GM19035 (cell line): ENCODE results near the gene CEP131.

Source experiments
- ATAC-seq: cut with Tn5 transposase; IDR thresholded peaks from one replicate; pipeline ENCODE4 v1.9.1; 2021; ENCODE audit not compliant: unreplicated experiment

The CEP131 gene

DNA sequence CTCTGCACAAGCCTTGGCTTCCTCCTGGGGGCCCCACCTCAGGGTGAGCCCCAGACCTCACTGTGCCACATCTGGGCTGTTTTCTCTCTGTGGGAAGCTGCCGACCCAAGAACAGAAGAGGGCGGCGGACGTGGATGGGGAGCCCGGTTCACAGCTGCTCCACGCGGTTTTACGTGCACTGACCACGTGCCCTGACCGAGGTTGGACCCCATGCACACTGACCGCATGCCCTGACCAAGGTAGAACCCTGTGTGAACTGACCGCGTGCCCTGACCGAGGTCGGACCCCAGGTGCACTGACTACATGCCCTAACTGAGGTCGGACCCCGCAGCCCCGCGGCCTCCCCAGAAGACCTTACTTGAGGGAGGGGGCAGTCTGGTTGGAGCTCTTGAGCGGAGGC lies 19.6 kb downstream of the CEP131 start:
- no peak for ATAC-seq

DNA sequence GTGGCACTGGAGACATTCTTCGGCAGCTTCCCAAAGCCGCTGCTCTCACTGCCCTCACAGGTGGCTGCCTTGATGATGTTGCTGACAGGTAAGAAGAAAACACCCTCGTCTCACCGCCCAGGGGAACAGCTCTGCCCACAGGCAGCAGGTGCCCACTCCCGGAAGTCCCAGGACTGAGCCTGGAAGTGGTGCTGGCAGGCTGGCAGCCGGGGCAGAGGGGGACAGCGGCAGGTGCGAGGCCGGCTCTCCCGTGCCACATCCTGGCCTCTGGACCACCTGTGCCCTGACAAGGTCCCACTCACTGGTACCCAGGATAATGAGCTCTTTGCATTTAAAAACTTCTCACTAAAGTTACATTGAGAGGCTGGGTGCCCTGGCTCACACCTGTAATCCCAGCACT lies 20.4 kb downstream of the CEP131 start:
- ATAC-seq: no peak

DNA sequence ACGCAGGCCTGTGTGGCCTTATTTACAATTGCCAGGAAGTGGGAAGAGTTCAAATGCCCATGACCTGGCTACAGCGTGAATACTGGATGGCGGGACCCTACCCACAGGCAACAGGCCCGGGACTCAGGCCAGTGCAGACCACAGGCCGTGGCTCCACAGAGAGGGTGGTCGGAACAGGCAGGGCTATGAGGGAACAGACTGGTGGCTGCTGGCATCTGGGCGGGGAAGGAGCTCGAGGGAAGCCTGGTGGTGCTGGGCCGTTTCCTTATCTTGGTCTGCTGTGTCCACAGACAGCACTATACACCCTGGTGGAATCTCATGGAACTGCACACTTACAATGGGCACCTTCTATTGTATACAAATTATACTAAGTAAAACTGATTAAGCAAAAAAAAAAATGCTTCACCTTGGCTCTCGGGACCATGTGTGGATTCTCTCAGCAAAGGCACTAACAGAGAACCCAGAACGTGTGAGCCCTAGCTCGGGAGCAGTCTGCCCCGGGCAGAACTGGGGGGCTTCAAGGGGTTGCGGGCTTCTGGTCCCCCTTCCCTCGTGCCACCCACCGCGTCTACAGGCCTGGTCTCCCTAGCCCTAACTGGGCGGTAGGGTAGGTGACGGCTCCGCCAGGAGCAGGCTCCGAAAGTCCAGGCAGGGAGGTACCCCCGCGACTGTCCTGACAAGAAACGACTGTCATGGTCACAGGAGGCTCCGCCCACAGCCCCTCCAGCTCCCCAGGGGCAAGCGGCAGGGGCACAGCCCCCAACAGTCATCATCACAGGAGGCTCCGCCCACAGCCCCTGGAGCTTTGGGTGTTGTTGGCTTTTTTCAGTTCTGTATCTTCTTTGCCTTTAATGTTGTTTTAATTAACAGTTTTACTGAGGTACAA lies 21.8 kb downstream of the CEP131 start:
- no peak for ATAC-seq

DNA sequence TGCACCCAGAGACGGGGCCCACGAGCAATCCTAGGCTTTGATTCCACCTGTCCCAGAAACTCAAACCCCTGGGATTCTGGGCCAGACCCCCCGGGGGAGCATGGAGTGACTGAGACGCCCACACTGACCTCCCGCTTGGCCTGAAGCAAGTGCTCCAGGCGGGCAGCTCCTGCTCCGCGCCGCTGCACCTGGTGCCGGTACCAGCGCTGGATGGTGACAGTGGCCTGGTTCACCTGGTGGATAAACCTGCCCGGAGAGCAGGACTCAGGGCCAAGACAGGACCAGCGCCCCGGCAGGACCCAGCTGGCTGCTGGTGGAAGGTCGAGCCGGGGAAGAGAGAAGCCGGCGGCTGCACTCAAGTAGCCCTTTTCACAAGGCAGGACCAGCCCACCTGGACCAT lies 22.6 kb downstream of the CEP131 start:
- ATAC-seq: no peak

DNA sequence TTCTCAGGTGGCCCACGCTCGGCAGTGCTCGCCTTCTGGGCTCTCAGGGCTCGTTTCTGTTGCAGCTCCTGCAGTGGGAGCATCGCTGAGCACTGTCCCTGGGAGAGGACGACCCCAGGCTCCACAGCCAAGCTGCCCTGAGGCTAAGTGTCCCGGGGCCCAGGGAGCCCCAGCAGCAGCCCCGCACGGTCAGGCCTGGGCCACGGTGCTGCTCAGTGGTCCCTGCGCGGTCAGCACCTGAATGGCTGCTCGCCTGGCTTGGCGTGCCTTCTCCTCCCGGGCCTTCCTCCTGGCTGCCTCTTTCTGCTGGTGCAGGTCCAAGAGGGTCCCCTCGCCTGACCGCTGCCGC lies 23.3 kb downstream of the CEP131 start:
- no peak for ATAC-seq

DNA sequence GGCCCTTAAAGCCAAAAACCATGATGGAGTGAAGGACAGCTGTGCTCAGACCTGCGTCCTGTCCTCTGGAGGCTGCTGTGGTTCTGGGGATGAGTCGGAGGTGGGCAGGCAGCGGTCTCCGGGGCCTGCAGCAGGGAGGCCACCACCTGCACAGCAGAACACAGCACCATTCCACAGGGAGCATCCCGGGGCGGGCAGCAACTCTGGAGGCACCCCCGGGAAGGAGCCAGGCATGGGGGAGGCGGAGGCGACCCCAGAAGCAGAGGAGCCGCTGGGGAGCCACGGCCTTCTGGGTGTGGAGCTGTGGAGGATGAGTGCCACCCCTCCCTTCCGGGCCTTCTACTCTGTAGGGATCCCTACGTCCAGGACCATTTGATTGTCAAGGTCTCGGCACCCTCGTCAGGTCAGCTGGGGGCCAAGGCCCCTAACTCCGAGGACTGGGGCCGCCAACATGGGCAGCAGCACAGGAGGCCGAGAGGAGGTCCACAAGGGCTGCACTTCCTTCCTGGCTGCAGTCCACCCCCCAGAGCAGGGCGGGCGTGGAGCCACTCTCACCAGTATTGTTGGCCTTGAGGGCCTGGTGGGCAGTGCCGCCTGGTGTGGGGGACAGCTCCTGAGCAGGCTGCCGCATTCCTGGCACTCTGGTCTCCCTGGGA lies 23.8 kb downstream of the CEP131 start:
- ATAC-seq: no peak

DNA sequence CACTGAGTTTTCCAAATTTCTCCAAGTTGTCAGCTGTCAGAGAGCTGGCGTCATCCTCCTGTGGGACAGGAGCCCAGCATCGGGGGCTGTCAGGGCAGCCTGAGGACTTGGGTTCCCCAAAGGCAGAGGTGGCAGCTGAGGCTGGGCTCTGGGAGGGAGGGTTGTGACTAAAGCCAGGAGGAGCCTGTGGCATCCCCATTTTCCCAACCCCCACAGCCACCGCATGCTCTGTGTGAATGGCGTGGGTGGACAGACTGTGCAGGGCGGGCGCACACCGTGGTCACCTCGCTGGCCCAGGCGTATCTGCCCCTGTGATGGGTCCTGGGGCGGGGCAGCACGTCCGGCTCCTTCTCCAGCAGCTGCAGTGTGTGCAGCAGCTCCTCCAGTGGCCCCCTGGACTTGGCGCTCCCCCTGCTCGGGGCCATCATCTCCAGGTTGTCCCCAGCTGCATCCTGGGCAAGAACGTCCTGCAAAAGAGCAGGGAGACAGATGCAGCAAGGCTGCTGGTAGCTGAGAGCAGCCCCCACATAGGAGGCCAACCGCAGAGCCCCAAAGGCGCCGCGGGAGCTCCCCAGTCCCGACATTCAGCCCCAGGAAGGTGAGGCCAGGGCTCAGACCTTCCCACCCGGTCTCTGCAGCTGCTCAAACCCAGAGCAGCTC lies 24.8 kb downstream of the CEP131 start:
- no peak for ATAC-seq

DNA sequence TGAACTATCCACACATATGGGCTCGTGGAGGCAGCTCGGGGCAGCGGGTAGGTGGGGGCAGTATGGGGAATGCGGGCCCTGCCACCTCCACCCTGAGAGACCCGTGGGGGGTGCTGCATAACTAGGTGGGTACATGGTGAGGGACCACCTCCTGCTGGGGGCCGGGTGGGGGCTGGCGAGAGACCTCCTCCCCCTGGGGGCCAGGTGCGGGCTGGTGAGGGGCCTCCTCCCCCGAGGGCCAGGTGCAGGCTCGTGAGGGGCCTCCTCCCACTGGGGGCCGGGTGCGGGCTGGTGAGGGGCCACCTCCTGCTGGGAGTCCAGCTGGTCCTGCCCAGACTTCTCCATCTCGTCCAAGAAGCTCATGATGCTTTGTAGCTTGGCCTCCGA lies 25.4 kb downstream of the CEP131 start:
- ATAC-seq: no peak

DNA sequence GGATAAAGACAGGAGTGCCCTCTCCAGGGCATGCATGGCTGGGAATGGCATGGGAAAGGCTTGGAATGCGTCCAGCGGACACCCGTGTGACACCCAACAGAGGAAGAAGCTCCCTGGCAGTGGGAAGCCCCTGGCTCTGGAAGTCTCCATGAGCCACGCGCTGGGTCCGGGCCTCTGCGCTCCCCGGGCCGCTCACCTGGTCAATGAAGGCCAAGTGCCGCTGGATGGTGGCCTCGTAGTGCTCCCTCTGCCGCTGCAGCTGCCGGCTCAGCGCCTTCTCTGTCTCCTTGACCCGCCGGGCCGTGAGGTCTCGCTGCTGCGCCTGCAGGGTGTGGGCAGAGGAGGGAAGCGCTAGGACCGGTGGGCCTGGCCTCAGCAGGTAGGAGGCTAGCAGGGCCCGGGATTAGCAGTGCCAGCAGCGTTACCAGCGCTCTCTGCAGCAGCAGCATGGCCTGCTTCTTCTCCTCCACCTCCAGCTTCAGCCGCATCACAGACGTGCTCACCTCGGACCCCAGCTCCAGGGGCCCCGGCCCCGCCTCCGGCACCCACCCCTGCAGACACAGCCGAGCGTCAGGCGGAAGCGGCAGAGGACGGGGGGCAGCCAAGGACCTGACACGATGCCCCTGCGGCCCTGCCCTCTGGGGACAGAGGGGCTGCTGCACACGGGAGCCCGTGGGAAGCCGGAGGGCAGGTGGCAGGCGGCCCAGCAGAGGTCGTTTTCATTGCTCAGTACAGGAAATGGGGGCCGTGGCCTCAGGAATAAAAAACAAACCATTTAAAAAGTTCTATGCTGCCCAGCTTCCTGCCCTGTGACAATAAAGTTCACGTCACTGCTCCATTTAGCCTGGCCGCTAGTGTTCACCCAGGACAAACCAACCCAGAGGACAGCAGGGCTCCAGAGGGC lies 26.0 kb downstream of the CEP131 start:
- ATAC-seq: no peak

DNA sequence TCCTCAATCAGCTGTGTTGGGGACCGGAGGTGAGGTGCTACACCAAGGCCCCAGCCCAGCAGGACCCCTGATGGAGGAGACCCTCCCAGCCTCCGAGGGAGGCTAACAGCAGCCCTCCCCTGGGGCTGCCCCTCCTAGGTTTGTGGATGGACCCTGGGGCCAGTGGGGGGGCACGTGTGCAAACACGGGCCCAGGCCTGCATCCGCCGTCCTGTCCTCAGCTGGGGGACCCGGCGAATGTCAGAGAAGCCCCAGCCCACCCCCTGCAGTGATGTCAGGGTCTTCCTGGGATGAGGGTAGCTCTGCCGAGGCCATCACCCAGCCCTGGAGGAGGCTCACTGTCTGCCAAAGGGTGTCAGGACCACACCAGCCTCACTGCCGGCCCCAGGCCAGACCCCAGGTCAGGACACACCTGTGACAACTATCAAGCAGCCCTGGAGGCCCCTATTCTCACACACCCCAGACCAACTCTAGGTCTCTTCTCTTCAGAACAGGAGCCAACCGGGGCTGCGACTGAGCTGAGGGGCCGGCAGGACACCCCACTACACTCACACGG lies 26.7 kb downstream of the CEP131 start:
- no peak for ATAC-seq

DNA sequence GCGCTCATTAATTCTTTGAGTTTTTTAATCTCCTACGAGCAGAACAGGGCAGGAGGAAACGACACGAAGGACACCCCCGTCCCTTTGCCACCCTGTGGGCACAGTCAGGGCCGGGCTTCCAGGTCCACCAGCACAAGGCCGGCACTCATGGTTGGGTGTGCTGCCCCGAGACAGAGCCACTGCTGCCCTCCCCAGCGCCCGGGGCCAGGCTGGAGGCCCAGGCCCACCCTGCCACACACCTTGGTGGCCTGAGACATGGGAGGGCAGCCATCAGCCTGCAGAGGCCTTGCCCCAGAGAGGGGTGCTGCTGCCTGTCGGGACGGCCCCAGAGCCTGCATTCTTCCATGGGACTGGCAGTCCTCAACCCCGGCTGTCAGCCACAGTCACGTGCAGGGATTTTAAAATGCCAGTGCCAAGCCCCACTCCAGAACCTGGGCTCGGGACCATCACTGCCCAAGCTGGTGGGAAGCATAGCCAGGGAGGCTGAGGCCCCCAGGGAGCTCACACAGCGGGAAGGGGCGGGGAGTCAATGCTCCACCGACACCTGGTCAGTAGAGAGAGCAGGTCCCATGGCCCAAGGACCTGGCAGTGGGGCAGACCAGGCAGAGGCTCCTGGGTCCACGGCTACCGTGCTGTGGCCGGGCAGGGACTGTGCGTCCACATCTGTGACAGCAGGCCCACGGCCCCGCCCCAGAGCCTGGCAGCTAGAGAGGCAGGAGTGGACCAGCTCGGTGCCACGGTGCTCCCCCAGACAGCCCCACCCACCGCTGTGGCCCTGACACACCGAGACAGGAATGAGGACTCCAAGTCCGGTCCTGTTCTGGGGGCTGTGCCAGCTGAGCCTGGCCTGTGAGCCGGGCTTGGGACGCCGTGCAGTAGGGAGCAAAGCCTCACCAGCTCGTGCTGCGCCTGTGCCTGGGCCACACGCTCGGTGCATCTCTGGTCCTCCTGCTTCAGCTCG lies 27.5 kb downstream of the CEP131 start:
- ATAC-seq: no peak

DNA sequence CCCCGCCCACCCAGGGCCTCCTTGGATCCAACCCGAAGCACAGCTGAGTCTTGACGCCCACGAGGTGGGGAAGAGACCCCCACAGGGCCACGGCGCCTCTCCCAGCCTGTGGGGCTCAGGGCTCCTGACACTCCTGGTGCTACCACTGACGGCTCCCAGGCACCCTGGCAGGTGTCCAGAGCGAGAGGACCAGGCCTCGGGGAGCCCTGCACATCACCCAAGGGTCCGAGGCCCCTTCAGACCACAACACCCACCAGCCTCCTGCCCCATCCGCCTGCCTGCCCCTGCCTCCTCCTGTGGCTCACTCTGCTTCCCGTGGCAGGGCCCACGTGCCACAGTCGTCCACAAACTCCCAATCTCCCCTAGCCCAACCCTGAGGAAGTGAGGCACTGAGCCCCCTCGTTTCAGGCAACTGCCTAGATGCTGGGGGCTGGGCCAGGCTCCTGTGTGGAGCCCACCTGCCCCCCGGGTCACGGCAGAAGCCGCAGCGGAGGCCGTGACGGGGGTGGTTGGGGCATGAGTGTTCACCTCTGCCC lies 28.5 kb downstream of the CEP131 start:
- no peak for ATAC-seq

DNA sequence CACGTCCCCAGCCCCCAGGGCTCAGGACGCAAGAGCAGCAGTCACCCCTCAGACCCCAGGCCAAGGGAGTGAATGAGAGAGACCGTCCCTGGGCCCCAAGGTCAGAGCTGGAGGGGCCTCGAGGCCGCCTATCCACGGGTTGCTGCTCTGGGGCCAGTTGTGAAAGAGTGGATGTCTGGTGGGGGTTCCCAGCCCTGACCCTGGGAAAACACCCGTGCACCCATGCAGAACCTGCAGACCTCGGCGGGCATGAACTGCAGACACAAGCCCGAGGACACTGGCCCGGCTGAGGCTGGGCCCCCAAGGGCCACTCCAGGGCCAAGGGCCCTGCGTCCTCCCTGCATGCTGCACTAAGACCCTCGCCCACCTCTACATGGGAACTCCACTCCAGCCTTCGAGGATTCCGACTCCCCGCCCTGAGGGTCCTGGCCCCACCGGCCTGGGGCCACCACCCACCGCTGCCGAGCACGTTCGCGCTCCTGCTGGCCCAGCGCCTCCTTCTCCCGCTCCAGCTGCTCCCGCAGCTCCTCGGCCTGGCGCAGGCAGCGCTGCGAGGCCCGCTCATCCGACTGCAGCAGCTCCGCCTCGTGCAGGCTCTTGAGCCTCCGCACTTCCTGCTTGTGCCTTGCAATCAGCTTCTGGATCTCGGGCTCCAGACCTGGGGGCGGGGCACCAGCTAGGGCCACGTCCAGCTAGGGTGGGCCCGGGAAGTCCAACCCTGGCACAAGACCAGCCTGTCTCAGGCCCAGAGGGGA lies 29.1 kb downstream of the CEP131 start:
- ATAC-seq: no peak

DNA sequence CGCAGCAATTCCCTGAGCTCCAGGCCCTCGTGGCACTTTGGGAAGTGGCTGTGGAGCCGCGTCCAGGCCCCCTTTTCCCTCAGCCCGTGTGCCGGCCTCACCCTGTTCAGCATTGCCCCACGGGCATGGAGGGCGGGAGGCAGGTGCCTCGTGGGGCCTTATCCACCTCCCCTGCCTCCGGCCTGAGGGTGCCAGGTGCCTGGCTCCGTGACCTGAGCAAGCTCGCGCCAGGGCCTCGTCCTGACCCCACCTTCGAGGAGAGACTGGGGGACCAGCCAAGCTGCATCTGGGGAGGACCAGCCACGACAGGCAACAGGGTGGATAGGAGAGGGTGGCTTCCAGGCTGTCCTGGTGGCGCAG lies 29.7 kb downstream of the CEP131 start:
- ATAC-seq: no peak

DNA sequence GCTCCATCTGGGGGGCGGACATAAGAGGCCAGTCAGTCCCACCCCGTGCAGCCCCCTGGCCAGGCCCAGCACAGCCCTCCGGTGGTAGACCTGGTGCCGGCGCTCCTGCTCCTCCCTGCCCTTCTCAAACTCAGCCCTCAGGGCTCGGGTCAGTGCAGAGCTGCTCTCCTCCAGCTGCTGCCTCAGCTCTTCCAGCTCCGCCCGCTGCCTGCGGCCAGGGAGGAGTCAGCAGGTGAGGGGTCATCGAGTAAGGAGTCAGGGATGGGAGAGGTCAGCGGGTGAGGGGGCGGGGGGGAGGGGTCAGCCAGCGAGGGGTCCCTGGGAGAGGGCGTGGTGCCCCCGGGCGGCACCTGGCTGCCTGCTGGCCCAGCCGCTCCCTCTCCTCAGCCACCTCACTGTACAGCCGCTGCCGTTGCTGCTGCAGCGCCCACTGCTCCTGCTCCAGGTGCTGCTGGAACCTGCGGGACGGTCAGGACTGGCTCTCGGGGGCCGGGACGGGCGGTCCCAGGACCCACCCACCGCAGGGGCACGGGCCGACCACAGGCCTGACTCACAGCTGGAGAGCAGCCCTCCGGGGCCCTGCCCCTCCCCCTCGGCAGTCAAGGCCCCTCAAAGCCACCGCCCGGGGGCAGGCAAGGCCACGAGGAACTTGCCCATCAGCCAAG lies 30.2 kb downstream of the CEP131 start:
- ATAC-seq: no peak

DNA sequence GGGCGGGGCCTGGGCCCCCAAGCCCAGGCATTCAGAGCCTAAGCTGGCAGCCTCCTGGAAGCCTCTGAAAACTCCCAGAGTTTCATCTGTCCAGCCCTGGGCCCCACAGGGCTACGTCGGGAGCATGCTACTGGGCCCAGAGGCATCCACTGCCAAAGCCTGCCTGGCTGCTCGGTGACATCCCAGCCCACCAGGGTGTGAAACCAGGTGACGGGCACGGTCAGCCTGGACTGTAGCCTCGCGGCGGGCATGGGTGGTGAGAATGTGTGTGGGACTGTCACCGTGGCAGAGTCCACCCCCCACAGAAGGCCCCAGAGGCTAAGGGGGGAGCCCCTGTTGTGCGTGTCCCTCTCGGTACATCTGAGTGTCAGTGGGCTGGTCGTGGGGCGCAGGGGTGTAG lies 31.1 kb downstream of the CEP131 start:
- ATAC-seq: no peak

DNA sequence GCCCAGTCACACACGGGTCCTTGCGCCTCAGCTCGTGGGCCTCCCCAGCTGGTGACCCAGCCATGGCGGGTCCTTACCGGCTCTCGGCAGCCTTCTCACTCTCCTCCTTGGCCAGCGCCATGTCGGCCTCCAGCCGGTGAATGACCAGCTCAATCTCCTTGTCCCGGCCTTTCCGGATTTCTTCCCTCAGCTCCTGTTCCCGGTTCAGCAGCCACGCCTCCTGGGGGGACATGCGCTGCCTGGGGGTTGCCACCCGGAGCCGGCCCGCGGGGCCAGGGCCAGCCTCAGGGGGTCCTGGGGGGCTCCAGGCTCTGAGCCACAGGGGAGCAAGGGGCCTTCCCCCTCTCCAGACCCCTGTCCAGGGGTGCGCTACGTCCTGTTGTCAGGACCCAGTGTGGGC lies 31.6 kb downstream of the CEP131 start:
- ATAC-seq: no peak

DNA sequence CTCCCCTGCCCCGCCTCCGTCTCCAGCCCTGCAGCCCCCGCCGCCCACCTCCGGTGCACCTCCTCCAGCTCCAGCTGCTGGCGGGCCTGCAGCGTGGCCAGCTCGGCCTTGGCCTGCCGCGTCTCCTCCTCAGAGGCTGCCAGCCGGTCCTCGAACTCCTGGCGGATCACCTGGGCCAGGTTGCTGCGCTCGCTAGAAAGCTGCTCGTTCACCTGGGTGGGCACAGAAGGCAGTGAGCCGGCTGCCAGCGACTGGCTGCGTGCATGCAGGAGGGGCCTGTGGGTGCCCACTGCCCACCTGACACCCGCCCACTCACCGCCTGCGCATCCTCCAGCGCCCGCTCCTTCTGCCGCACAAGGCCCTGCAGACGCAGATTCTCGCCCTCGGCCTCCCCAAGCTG lies 32.2 kb downstream of the CEP131 start:
- ATAC-seq: no peak
